Vagina (tissue), 2 donors: ENCODE measurements around the gene CTNND2. TPM values are rescaled to one million over a fixed set of nuclear protein-coding genes. Genes with fewer than 3 reads are reported as not detected.

Experiments used
- DNase-seq, 2 donors: peaks; one replicate each; pipeline ENCODE4 v3.0.0-alpha.2; 2017; ENCODE audit errors: extremely low spot score in 2 of 2
- H3K27ac ChIP-seq: fragments of 200-600 bp; sonication (generic); one replicate; pipeline ENCODE4 v1.5.1; 2019
- H3K27me3 ChIP-seq: fragments of 200-600 bp; sonication (generic); one replicate; pipeline ENCODE4 v1.5.1; 2019
- H3K36me3 ChIP-seq, 2 donors: fragments of 200-600 bp; sonication (generic); one replicate each; pipeline ENCODE4 v1.5.1; 2017 to 2019
- H3K4me1 ChIP-seq: fragments of 200-600 bp; sonication (generic); one replicate; pipeline ENCODE4 v1.5.1; 2019
- H3K4me3 ChIP-seq, 2 donors: fragments of 200-600 bp; sonication (generic); 1 replicate in 1 of 2; 2 replicates in 1 of 2; pipeline ENCODE4 v1.5.1; 2016 to 2019
- H3K9me3 ChIP-seq: fragments of 200-600 bp; sonication (generic); one replicate; pipeline ENCODE4 v1.5.1; 2019
- POLR2A ChIP-seq, 2 donors: fragments of 450-650 bp; IDR thresholded peaks; one replicate each; pipeline ENCODE4 v1.6.1; 2017; ENCODE audit warnings: antibody characterized with exemption in 2 of 2, mild to moderate bottlenecking in 2 of 2, moderate library complexity in 2 of 2
- POLR2AphosphoS5 ChIP-seq, 2 donors: sonication (generic); formaldehyde crosslinking; IDR thresholded peaks; one replicate each; pipeline ENCODE4 v1.9.0; 2017; ENCODE audit warnings: antibody characterized with exemption in 2 of 2, mild to moderate bottlenecking in 2 of 2, low read depth in 1 of 2; ENCODE audit not compliant: insufficient read depth in 1 of 2
- intact Hi-C: fragments of 100-400 bp; cut with DNase I; formaldehyde crosslinking; loops from one replicate; pipeline ENCODE4 v1.15.1; 2023
- total RNA-seq: library from RNA; depleted of rRNA; stranded (reverse); fragments of >200 nt; gene quantifications from one replicate; pipeline ENCODE4 v1.2.3, GENCODE V29; 2016
- TF ChIP-seq, protein P1 (sequence below), 3 experiments: fragments of 450-650 bp in 2 of 3; fragments of 200-600 bp in 1 of 3; sonication (generic) in 1 of 3; IDR thresholded peaks; one replicate each; pipeline ENCODE4 v1.5.1; 2017 to 2019; ENCODE audit warnings: antibody characterized with exemption in 3 of 3, mild to moderate bottlenecking in 2 of 3, moderate library complexity in 2 of 3

The CTNND2 gene
- total RNA-seq, 1 donor from 2014 or later: 1.7 TPM

GRCh38 chr5:11139217-11139865 lies 764.9 kb downstream of the CTNND2 start:
- no peak overlapping the region for H3K27ac ChIP-seq
- TF ChIP-seq POLR2A (IDR thresholded peaks at IDR 0.05) (no peak), POLR2AphosphoS5 (IDR thresholded peaks at IDR 0.05; ENCODE audit: insufficient read depth in 1 of 2, low read depth in 1 of 2) (no peak)
- TF ChIP-seq, protein P1, sequence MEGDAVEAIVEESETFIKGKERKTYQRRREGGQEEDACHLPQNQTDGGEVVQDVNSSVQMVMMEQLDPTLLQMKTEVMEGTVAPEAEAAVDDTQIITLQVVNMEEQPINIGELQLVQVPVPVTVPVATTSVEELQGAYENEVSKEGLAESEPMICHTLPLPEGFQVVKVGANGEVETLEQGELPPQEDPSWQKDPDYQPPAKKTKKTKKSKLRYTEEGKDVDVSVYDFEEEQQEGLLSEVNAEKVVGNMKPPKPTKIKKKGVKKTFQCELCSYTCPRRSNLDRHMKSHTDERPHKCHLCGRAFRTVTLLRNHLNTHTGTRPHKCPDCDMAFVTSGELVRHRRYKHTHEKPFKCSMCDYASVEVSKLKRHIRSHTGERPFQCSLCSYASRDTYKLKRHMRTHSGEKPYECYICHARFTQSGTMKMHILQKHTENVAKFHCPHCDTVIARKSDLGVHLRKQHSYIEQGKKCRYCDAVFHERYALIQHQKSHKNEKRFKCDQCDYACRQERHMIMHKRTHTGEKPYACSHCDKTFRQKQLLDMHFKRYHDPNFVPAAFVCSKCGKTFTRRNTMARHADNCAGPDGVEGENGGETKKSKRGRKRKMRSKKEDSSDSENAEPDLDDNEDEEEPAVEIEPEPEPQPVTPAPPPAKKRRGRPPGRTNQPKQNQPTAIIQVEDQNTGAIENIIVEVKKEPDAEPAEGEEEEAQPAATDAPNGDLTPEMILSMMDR (IDR thresholded peaks at IDR 0.05): no peak
- H3K4me3 ChIP-seq: no peak overlapping the region
- H3K9me3 ChIP-seq: no peaks in the 10 kb centered on the region
- no peaks in the 10 kb centered on the region for H3K36me3 ChIP-seq
- intact Hi-C loops: no loop called here
- H3K27me3 ChIP-seq: no peaks in the 10 kb centered on the region
- H3K4me1 ChIP-seq: no peaks in the 10 kb centered on the region
- no peak for DNase-seq

DNA sequence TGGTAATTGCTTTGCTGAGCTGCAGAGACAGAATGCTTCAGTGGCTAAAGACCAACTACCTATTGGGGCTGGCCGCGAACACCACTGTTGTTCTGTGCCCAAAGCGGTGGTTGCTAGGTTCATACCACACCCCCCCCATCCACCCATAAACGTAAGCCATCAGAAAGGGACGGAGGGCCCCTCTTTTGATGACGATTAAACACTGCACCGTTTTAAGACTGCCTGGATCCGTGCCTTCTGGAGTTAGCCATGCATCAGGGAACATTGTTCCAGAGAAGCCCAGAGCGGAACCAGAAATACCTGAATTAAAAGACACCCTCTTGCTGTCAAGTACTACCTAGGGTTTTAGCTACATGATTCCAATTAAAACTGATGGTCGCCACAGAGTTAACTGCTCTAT lies 774.1 kb downstream of the CTNND2 start:
- H3K4me3 ChIP-seq: no peak overlapping the region
- TF ChIP-seq, protein P1 (IDR thresholded peaks at IDR 0.05): no peak

DNA sequence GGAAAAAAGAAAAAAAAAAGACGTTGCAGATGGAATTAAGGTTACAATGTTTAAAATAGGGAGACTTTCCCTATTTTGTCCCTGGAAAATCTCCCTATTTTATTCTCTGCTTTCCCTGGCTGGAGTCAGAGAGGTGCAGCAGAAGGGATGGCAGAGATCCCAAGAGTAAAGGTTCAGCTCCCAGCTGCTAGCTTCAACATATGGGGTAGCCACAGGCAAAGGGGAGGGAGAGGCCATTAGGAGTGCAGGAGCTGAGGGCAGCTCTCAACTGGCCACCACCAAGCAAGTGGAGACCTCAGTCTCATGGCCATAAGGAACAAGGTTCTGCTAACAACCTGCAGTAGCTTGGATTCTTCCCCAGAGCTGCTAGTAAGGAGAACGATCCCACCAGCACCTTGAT lies 776.2 kb downstream of the CTNND2 start:
- Histone ChIP-seq H3K27ac (no peak overlapping the region), H3K4me3 (no peak overlapping the region), H3K9me3 (no peaks in the 10 kb centered on the region), H3K36me3 (no peaks in the 10 kb centered on the region), H3K27me3 (no peaks in the 10 kb centered on the region), H3K4me1 (no peaks in the 10 kb centered on the region)
- no peak for TF ChIP-seq POLR2AphosphoS5 (IDR thresholded peaks at IDR 0.05; ENCODE audit: insufficient read depth in 1 of 2, low read depth in 1 of 2)
- TF ChIP-seq, protein P1 (IDR thresholded peaks at IDR 0.05): no peak
- DNase-seq: no peak
- intact Hi-C loops: no loop called here

More for the DNA sequence above, 774.1 kb downstream of the CTNND2 start:
- Histone ChIP-seq H3K27me3 (no peaks in the 10 kb centered on the region), H3K36me3 (no peaks in the 10 kb centered on the region), H3K9me3 (no peaks in the 10 kb centered on the region), H3K27ac (no peak overlapping the region), H3K4me1 (no peaks in the 10 kb centered on the region)
- intact Hi-C loops: no loop called here
- DNase-seq: no peak

GRCh38 chr5:11126844-11127243 lies 777.4 kb downstream of the CTNND2 start:
- no peaks in the 10 kb centered on the region for H3K27me3 ChIP-seq
- TF ChIP-seq POLR2AphosphoS5 (IDR thresholded peaks at IDR 0.05; ENCODE audit: insufficient read depth in 1 of 2, low read depth in 1 of 2) (no peak), POLR2A (IDR thresholded peaks at IDR 0.05) (no peak)
- TF ChIP-seq, protein P1 (IDR thresholded peaks at IDR 0.05): no peak
- no peaks in the 10 kb centered on the region for H3K36me3 ChIP-seq
- DNase-seq: no peak
- no peak overlapping the region for H3K4me3 ChIP-seq
- no peaks in the 10 kb centered on the region for H3K9me3 ChIP-seq
- intact Hi-C loops: no loop called here
- no peaks in the 10 kb centered on the region for H3K4me1 ChIP-seq
- no peak overlapping the region for H3K27ac ChIP-seq

GRCh38 chr5:11121885-11122284 lies 782.4 kb downstream of the CTNND2 start:
- H3K27me3 ChIP-seq: no peaks in the 10 kb centered on the region
- intact Hi-C loops: no loop called here
- no peaks in the 10 kb centered on the region for H3K36me3 ChIP-seq
- no peaks in the 10 kb centered on the region for H3K4me1 ChIP-seq
- DNase-seq: no peak
- H3K27ac ChIP-seq: no peak overlapping the region
- no peaks in the 10 kb centered on the region for H3K9me3 ChIP-seq
- TF ChIP-seq POLR2A (IDR thresholded peaks at IDR 0.05): no peak
- H3K4me3 ChIP-seq: no peak overlapping the region
